Measurements from ENCODE around the gene FGD2. TPM values are rescaled to one million over a fixed set of nuclear protein-coding genes. Genes with fewer than 3 reads are reported as not detected.

FGD2 gene
- total and polyA plus RNA-seq, 11 donors, result 1.4 to 45.8 (median 4.9) TPM

DNA sequence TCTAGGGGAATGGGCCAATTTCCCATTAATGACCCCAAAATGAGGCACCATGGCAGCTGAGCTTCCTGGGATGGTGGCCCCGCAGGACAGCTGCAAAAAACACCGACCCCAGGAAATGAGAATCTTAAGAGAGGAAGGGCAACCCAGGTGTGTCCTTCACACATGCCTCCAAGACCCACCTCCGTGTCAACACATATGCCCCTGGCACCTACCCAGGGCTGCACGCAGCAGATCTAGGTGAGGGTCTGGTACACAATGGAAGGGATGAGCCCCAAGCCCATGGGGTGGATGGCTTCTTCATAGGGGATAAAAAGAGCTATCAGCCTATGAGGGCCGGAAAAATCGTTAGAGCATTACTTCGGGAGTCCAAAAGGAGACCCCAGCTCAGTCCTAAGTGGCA is 28.9 kb upstream of the FGD2 start:
- intact Hi-C loops (cut with DNase I), result loop anchor here in 8 of 10 donors (5.0 to 10.0 kb wide), 8 partner anchors 41 to 352 kb away; partner anchors contain the start of gene C6orf89 (in 4 of the 8)
- peaks cover 0 to 100% (median 71%) of the 10 kb centered on the region in 9 donors for H3K36me3 ChIP-seq
- DNase-seq (no peak), ATAC-seq (no peak)
- no peak overlapping the region for H3K4me3 ChIP-seq
- no peaks in the 10 kb centered on the region for H3K27me3 ChIP-seq
- H3K9me3 ChIP-seq, result no peaks in the 10 kb centered on the region
- WGBS, 4 donors, result 81 to 85% (median 83%) methylated on average over 7 of the region's 7 CpGs
- H3K4me1 ChIP-seq, result peaks cover 7 to 97% (median 70%) of the 10 kb centered on the region in 12 donors
- TF ChIP-seq, protein P1, sequence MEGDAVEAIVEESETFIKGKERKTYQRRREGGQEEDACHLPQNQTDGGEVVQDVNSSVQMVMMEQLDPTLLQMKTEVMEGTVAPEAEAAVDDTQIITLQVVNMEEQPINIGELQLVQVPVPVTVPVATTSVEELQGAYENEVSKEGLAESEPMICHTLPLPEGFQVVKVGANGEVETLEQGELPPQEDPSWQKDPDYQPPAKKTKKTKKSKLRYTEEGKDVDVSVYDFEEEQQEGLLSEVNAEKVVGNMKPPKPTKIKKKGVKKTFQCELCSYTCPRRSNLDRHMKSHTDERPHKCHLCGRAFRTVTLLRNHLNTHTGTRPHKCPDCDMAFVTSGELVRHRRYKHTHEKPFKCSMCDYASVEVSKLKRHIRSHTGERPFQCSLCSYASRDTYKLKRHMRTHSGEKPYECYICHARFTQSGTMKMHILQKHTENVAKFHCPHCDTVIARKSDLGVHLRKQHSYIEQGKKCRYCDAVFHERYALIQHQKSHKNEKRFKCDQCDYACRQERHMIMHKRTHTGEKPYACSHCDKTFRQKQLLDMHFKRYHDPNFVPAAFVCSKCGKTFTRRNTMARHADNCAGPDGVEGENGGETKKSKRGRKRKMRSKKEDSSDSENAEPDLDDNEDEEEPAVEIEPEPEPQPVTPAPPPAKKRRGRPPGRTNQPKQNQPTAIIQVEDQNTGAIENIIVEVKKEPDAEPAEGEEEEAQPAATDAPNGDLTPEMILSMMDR (IDR thresholded peaks at IDR 0.05), result no peak
- no peak for TF ChIP-seq POLR2A (IDR thresholded peaks at IDR 0.05)
- peak overlapping the region in 11 of 12 donors; percentile 20 to 77 (median 69) for H3K27ac ChIP-seq

- ATAC-seq, result peak in 1 of 4 donors; percentile 0
- H3K4me1 ChIP-seq, result peaks cover 7 to 97% (median 71%) of the 10 kb centered on the region in 12 donors
Measured at GRCh38 chr6:36976931-36977330, 28.5 kb upstream of the FGD2 start.

GRCh38 chr6:36977470-36977941 is 27.9 kb upstream of the FGD2 start:
- Histone ChIP-seq H3K4me3 (no peak overlapping the region), H3K9me3 (no peaks in the 10 kb centered on the region), H3K36me3 (peaks cover 0 to 91% (median 61%) of the 10 kb centered on the region in 9 donors), H3K4me1 (peaks cover 9 to 96% (median 68%) of the 10 kb centered on the region in 12 donors), H3K27ac (peak overlapping the region in 9 of 12 donors; percentile 25 to 77 (median 69)), H3K27me3 (no peaks in the 10 kb centered on the region)
- no peak for TF ChIP-seq POLR2A (IDR thresholded peaks at IDR 0.05)
- TF ChIP-seq, protein P1 (IDR thresholded peaks at IDR 0.05), result peak; percentile 15 to 55 (median 36)
- WGBS, 4 donors, result 69 to 80% (median 74%) methylated on average over 16 of the region's 16 CpGs
- intact Hi-C loops (cut with DNase I), result loop anchor here in 8 of 10 donors (5.0 to 10.0 kb wide), 8 partner anchors 40 to 353 kb away; partner anchors contain the start of gene C6orf89 (in 4 of the 8)
- ATAC-seq (no peak), DNase-seq (no peak)

More at GRCh38 chr6:36976931-36977330, 28.5 kb upstream of the FGD2 start:
- DNase-seq, result no peak
- TF ChIP-seq POLR2A (IDR thresholded peaks at IDR 0.05), result no peak
- TF ChIP-seq, protein P1 (IDR thresholded peaks at IDR 0.05), result no peak
- H3K36me3 ChIP-seq, result peaks cover 0 to 97% (median 67%) of the 10 kb centered on the region in 9 donors
- peak overlapping the region in 10 of 12 donors; percentile 25 to 77 (median 68) for H3K27ac ChIP-seq
- WGBS, 4 donors, result 64 to 75% (median 69%) methylated on average over 4 to 6 of the region's 6 CpGs
- intact Hi-C loops (cut with DNase I), result loop anchor here in 8 of 10 donors (5.0 to 10.0 kb wide), 8 partner anchors 40 to 352 kb away; partner anchors contain the start of gene C6orf89 (in 4 of the 8)
- H3K4me3 ChIP-seq, result no peak overlapping the region
- H3K27me3 ChIP-seq, result no peaks in the 10 kb centered on the region
- no peaks in the 10 kb centered on the region for H3K9me3 ChIP-seq
